ENCODE data around the gene ST3GAL3. TPM values are rescaled to one million over a fixed set of nuclear protein-coding genes. Genes with fewer than 3 reads are reported as not detected.
A peak's percentile ranks its signal among the peaks of the same experiment; 100 is the strongest.

The ST3GAL3 gene
- total RNA-seq, 2 donors from 2014 or later, result 21.8 to 23.7 TPM

DNA sequence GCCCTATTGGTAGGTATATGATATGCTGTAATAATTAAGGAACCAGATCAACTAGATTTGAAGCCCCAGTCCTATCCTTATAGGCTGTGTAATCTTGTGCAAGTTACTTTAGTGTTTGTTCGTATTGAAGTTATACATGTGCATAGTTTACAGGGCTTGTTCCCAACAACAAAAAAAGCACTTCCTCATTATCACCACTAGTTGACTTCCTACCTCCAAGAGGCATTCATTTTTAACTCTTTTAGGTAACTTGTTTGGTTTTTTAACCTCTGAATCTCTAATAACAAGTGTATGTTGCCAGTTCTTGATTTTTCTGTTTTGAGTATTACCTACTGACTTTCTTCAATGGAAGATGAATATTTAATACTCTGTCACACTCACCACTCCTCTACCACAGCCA is 71.9 kb downstream of the ST3GAL3 start:
- no peak for ATAC-seq (replicated peaks)
- Mint-ChIP-seq H3K27ac (no peak overlapping the region), H3K27me3 (no peaks in the 10 kb centered on the region), H3K36me3 (ENCODE audit: low read depth) (peaks cover 24% of the 10 kb centered on the region), H3K4me3 (no peak overlapping the region), H3K4me1 (peaks cover 11% of the 10 kb centered on the region), H3K9me3 (peaks cover 12% of the 10 kb centered on the region)

DNA sequence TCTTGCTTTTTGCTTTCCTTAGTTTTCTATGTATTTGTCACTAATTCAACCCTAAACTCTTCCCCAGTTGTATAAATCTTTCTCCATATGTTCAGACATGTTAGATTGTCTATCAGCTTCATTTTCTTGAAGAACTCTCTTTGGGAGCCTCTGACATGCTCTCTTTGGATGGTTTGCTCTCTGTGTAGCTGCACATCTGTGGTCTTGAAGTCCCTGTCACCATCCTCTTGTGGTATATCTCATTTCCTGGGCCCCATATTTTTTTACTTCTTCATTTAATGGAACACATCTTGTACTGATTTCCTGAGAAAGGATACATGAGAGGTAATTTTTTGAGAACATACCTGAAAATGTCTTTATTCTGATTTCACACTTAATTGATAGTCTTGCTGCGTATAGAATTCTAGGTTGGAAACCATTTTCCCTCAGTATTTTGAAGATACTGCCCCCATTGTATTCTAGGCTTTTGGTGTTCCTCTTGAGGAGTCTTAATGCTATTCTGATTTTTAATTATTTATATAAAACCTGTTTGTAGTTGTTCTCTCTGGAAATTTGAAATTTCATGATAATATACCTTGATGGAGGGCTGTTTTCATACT is 72.6 kb downstream of the ST3GAL3 start:
- Mint-ChIP-seq H3K36me3 (ENCODE audit: low read depth) (peaks cover 24% of the 10 kb centered on the region), H3K27ac (no peak overlapping the region), H3K4me1 (peaks cover 11% of the 10 kb centered on the region), H3K9me3 (peaks cover 12% of the 10 kb centered on the region), H3K4me3 (no peak overlapping the region), H3K27me3 (no peaks in the 10 kb centered on the region)
- no peak for ATAC-seq (replicated peaks)

DNA sequence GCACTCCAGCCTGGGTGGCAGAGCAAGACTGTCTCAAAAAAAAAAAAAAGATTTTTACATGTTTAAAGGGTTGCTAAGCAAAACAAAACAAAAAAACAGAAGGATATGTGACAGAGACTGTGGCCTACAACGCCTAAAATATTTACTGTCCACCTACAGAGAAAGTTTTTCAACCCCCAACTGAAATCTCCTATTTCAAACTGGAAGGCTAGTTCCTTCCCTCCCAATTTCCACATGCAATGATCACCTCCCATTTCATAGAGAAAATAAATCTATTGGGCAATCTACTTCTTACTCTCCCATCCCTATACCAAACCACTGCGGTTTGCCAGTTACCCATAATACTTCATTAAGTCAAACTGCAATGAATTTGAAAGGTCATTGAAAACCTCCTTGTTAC is 74.2 kb downstream of the ST3GAL3 start:
- Mint-ChIP-seq H3K9me3 (peaks cover 12% of the 10 kb centered on the region), H3K27me3 (no peaks in the 10 kb centered on the region), H3K4me3 (no peak overlapping the region), H3K36me3 (ENCODE audit: low read depth) (peaks cover 12% of the 10 kb centered on the region), H3K4me1 (peaks cover 11% of the 10 kb centered on the region), H3K27ac (no peak overlapping the region)
- no peak for ATAC-seq (replicated peaks)

DNA sequence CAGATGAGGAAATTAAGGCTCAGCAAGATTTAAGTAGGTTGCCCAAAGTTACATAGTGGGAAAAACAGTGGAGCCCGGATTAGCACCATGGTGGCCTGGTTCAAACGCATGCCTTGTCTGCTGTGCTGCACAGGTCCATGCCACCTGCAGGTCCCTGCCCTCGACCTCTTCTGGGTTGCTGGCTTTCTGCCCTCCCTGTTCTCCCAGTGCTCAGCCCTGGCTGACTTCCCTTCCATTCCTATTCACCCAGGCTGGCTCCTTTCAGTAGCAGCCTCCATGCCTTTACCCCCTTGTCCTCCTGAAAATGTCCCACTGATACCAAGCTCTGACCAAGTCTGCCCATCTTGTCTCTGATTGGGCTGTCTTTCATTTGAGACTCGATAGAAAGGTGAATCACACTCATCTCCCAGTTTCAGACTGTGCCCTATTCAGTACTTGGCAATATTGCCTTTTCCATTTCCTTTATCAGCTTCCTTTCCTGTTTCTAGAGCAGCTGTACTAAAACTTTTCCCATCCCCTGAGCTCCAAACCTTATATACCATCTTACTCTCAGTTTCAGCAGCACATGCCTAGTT is 75.8 kb downstream of the ST3GAL3 start:
- Mint-ChIP-seq H3K9me3 (peaks cover 8% of the 10 kb centered on the region), H3K4me3 (no peak overlapping the region), H3K27me3 (no peaks in the 10 kb centered on the region), H3K36me3 (ENCODE audit: low read depth) (peaks cover 7% of the 10 kb centered on the region), H3K27ac (no peak overlapping the region), H3K4me1 (peaks cover 11% of the 10 kb centered on the region)
- ATAC-seq (replicated peaks), result peak; percentile 52

GRCh38 chr1:43783671-43784205 is 76.4 kb downstream of the ST3GAL3 start:
- ATAC-seq (replicated peaks), result peak; percentile 31
- Mint-ChIP-seq H3K36me3 (ENCODE audit: low read depth) (peaks cover 7% of the 10 kb centered on the region), H3K4me3 (no peak overlapping the region), H3K27me3 (no peaks in the 10 kb centered on the region), H3K27ac (no peak overlapping the region), H3K9me3 (peaks cover 8% of the 10 kb centered on the region), H3K4me1 (peaks cover 11% of the 10 kb centered on the region)

DNA sequence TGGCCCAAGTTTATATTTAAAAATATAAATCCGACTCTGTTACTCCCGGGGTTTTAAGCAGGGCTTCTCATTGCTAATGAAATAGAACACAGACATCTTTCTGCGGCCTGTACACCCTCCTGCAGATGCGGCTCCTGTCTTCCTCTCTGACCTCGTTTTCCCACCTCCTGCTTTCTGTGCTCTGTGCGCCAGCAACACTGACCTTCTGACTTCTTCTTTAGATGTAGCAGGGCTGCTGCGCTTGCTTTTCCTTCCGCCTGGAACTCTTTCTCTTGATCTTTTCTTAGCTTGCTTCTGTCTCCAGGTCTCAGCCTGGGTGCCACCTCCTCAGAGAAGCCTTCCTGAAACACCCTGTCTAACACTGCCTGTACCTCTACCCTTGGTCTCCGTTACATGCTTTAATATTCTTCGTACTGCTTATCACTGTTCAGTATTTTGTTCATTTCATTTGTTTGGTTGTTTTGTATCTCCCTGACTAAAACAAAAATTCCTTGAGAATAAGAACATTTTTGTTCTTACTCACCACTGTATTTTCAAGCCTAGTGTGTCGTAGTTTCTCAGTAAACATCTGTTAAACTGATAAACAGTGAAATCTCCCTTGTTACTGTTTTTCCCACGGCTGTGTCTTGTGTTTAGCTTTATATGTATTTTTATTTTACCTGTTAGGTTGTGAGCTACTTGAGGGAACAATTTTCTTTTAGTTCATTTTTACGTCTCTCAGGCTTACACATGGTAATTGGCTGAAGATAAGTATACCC is 79.0 kb downstream of the ST3GAL3 start:
- no peak for ATAC-seq (replicated peaks)
- Mint-ChIP-seq H3K27me3 (no peaks in the 10 kb centered on the region), H3K4me3 (no peak overlapping the region), H3K4me1 (peaks cover 10% of the 10 kb centered on the region), H3K9me3 (no peaks in the 10 kb centered on the region), H3K27ac (no peak overlapping the region), H3K36me3 (ENCODE audit: low read depth) (no peaks in the 10 kb centered on the region)

GRCh38 chr1:43786960-43787359 is 79.6 kb downstream of the ST3GAL3 start:
- H3K27ac Mint-ChIP-seq, result no peak overlapping the region
- no peak overlapping the region for H3K4me3 Mint-ChIP-seq
- H3K9me3 Mint-ChIP-seq, result no peaks in the 10 kb centered on the region
- H3K36me3 Mint-ChIP-seq (ENCODE audit: low read depth), result no peaks in the 10 kb centered on the region
- peaks cover 10% of the 10 kb centered on the region for H3K4me1 Mint-ChIP-seq
- no peaks in the 10 kb centered on the region for H3K27me3 Mint-ChIP-seq
- ATAC-seq (replicated peaks), result no peak

GRCh38 chr1:43789604-43790550 is 82.5 kb downstream of the ST3GAL3 start:
- ATAC-seq (replicated peaks), result peak; percentile 47
- H3K4me3 Mint-ChIP-seq, result no peak overlapping the region
- H3K4me1 Mint-ChIP-seq, result peaks cover 4% of the 10 kb centered on the region
- no peak overlapping the region for H3K27ac Mint-ChIP-seq
- no peaks in the 10 kb centered on the region for H3K9me3 Mint-ChIP-seq
- no peaks in the 10 kb centered on the region for H3K36me3 Mint-ChIP-seq (ENCODE audit: low read depth)
- H3K27me3 Mint-ChIP-seq, result no peaks in the 10 kb centered on the region

DNA sequence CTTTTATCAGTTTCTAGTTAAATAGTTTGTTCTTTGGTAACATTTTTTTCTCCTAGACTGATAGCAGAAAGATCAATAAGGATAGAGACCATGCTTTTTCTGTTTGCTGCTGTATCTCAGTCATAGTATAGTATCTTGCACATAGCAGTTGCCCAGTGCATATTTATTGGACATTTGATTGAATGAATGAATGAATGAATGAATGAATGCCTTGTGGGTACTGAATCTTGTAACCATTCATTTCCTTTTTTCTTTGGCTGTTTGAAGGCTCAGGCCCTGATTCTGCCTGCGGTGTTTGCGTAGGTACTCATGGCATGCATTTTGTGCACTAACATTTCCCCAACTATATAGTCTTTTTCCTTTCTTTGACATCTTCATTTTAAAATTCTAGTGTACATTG is 83.9 kb downstream of the ST3GAL3 start:
- Mint-ChIP-seq H3K27me3 (no peaks in the 10 kb centered on the region), H3K4me1 (peaks cover 4% of the 10 kb centered on the region), H3K27ac (no peak overlapping the region), H3K36me3 (ENCODE audit: low read depth) (no peaks in the 10 kb centered on the region), H3K9me3 (no peaks in the 10 kb centered on the region), H3K4me3 (no peak overlapping the region)
- no peak for ATAC-seq (replicated peaks)

- Mint-ChIP-seq H3K27ac (no peak overlapping the region), H3K9me3 (no peaks in the 10 kb centered on the region), H3K27me3 (no peaks in the 10 kb centered on the region), H3K36me3 (ENCODE audit: low read depth) (no peaks in the 10 kb centered on the region), H3K4me3 (no peak overlapping the region), H3K4me1 (no peaks in the 10 kb centered on the region)
- no peak for ATAC-seq (replicated peaks)
Observed at GRCh38 chr1:43796111-43796581, 88.8 kb downstream of the ST3GAL3 start.

GRCh38 chr1:43797891-43798290 is 90.6 kb downstream of the ST3GAL3 start:
- Mint-ChIP-seq H3K27ac (no peak overlapping the region), H3K4me3 (no peak overlapping the region), H3K36me3 (ENCODE audit: low read depth) (no peaks in the 10 kb centered on the region), H3K4me1 (no peaks in the 10 kb centered on the region), H3K9me3 (no peaks in the 10 kb centered on the region), H3K27me3 (no peaks in the 10 kb centered on the region)
- no peak for ATAC-seq (replicated peaks)

- H3K27me3 Mint-ChIP-seq, result no peaks in the 10 kb centered on the region
- no peaks in the 10 kb centered on the region for H3K9me3 Mint-ChIP-seq
- H3K4me1 Mint-ChIP-seq, result no peaks in the 10 kb centered on the region
- ATAC-seq (replicated peaks), result peak; percentile 40
- H3K4me3 Mint-ChIP-seq, result no peak overlapping the region
- H3K36me3 Mint-ChIP-seq (ENCODE audit: low read depth), result no peaks in the 10 kb centered on the region
- peak overlapping the region; percentile 52 for H3K27ac Mint-ChIP-seq
Observed at GRCh38 chr1:43799656-43800635, 92.6 kb downstream of the ST3GAL3 start.

DNA sequence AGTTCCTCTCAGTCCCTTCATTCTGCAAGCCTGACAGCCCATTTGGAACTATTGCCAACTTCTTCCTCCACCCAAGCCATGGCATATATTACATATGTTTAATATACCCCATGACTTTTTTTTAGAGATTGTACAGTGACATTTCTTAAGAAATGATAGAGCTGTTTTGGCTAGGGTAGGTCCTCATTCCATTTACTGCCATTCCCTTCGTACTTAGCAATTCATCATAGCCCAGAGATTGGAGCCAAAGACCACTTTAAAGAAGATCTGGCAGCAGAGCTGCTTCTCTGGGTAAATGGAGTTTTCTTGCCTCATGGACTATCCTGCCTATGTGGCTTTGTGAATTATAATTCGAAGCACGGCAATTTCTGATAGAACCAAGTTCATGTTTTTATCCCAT is 93.4 kb downstream of the ST3GAL3 start:
- Mint-ChIP-seq H3K4me1 (no peaks in the 10 kb centered on the region), H3K36me3 (ENCODE audit: low read depth) (no peaks in the 10 kb centered on the region), H3K4me3 (no peak overlapping the region), H3K9me3 (no peaks in the 10 kb centered on the region), H3K27me3 (no peaks in the 10 kb centered on the region), H3K27ac (peak overlapping the region; percentile 52)
- ATAC-seq (replicated peaks), result no peak
